ENCODE data around the gene PITPNM1. TPM values are rescaled to one million over a fixed set of nuclear protein-coding genes. Genes with fewer than 3 reads are reported as not detected.

The PITPNM1 gene
- total RNA-seq, 1 experiment from 2014 or later: 70.4 TPM

DNA sequence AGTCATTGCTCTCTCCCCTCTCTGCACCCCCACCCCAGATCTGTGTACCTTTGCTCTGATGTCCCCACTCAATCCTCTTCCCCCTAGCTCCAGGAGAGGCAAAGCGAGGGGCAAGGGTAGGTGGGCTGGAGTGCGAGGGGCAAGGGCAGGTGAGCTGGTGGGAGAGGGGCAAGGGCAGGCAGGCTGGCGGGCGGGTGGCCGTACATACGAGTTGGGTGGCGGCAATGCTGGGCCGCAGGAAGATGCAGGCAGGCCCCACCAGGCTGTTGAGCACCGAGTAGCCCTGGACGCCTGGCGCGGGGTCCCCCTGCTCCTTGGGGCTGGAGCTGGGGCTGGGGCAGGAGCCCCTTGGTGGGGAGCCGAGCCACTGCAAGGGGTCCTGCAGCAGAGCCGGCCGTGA, 17.2 kb upstream of the PITPNM1 start:
- no peaks in the 10 kb centered on the region for H3K9me3 ChIP-seq (ENCODE audit: control insufficient read depth, insufficient read depth, low read depth, low read length)
- H3K4me1 ChIP-seq (ENCODE audit: control insufficient read depth, insufficient read depth, low read length): peaks cover 3% of the 10 kb centered on the region; the same call in 1 of the 2 replicates
- intact Hi-C loops (cut with micrococcal nuclease; ENCODE audit: unreplicated experiment): no loop called here
- BruUV-seq (replicated peaks): no TSS peak
- TF ChIP-seq POLR2AphosphoS5 (IDR thresholded peaks at IDR 0.05; ENCODE audit: low read depth, low read length) (no peak), TCF7L2 (IDR thresholded peaks at IDR 0.05; ENCODE audit: low read depth, low read length) (no peak), SIN3A (IDR thresholded peaks at IDR 0.05; ENCODE audit: borderline replicate concordance, insufficient read depth, low read depth, low read length) (no peak)
- TF ChIP-seq, protein P1, sequence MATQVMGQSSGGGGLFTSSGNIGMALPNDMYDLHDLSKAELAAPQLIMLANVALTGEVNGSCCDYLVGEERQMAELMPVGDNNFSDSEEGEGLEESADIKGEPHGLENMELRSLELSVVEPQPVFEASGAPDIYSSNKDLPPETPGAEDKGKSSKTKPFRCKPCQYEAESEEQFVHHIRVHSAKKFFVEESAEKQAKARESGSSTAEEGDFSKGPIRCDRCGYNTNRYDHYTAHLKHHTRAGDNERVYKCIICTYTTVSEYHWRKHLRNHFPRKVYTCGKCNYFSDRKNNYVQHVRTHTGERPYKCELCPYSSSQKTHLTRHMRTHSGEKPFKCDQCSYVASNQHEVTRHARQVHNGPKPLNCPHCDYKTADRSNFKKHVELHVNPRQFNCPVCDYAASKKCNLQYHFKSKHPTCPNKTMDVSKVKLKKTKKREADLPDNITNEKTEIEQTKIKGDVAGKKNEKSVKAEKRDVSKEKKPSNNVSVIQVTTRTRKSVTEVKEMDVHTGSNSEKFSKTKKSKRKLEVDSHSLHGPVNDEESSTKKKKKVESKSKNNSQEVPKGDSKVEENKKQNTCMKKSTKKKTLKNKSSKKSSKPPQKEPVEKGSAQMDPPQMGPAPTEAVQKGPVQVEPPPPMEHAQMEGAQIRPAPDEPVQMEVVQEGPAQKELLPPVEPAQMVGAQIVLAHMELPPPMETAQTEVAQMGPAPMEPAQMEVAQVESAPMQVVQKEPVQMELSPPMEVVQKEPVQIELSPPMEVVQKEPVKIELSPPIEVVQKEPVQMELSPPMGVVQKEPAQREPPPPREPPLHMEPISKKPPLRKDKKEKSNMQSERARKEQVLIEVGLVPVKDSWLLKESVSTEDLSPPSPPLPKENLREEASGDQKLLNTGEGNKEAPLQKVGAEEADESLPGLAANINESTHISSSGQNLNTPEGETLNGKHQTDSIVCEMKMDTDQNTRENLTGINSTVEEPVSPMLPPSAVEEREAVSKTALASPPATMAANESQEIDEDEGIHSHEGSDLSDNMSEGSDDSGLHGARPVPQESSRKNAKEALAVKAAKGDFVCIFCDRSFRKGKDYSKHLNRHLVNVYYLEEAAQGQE (IDR thresholded peaks at IDR 0.05; ENCODE audit: insufficient read depth in 1 of 2, low read depth in 2 of 2, low read length in 1 of 2): no peak
- TF ChIP-seq, protein P2, sequence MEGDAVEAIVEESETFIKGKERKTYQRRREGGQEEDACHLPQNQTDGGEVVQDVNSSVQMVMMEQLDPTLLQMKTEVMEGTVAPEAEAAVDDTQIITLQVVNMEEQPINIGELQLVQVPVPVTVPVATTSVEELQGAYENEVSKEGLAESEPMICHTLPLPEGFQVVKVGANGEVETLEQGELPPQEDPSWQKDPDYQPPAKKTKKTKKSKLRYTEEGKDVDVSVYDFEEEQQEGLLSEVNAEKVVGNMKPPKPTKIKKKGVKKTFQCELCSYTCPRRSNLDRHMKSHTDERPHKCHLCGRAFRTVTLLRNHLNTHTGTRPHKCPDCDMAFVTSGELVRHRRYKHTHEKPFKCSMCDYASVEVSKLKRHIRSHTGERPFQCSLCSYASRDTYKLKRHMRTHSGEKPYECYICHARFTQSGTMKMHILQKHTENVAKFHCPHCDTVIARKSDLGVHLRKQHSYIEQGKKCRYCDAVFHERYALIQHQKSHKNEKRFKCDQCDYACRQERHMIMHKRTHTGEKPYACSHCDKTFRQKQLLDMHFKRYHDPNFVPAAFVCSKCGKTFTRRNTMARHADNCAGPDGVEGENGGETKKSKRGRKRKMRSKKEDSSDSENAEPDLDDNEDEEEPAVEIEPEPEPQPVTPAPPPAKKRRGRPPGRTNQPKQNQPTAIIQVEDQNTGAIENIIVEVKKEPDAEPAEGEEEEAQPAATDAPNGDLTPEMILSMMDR (IDR thresholded peaks at IDR 0.05): no peak
- in situ Hi-C loops (cut with HindIII; ENCODE audit: low pct_unique_long_range_greater_than_20kb, low sequenced_read_pairs): no loop called here
- DNase-seq (ENCODE audit: low read depth, low spot score): no peak
- no peaks in the 10 kb centered on the region for H3K36me3 ChIP-seq (ENCODE audit: control insufficient read depth, insufficient read depth, low read length)
- H3K4me3 ChIP-seq (ENCODE audit: low read depth in 2 of 2, low read length in 2 of 2): no peak overlapping the region
- no peak overlapping the region for H3K27ac ChIP-seq (ENCODE audit: low read length)
- CTCF ChIA-PET: no interaction called here
- no peak for ATAC-seq
- no peaks in the 10 kb centered on the region for H3K27me3 ChIP-seq (ENCODE audit: control insufficient read depth, insufficient read depth, low read length)
- POLR2A ChIA-PET: no interaction called here

DNA sequence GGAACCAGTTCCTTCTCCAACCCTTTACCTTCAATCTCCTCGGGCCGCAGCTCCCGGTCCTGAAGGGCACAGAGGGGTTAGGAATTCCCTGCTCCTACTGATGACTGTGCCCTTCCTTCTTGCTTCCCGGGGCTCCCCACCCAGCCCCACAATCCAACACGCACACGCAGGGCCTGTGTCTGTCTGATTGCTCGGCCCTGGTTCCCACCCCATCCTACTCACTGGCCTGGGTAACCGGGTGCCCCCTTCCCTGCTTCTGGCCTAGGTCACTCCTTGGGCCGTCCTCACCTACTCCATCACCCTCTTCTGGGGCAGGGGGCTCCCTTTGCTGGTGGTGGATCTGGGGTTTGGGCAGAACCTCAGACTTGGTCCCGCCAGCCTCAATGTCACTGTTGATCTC, 16.8 kb upstream of the PITPNM1 start:
- DNase-seq (ENCODE audit: low read depth, low spot score): no peak
- in situ Hi-C loops (cut with HindIII; ENCODE audit: low pct_unique_long_range_greater_than_20kb, low sequenced_read_pairs): no loop called here
- ATAC-seq: no peak
- no peaks in the 10 kb centered on the region for H3K36me3 ChIP-seq (ENCODE audit: control insufficient read depth, insufficient read depth, low read length)
- ChIA-PET POLR2A (no interaction called here), CTCF (no interaction called here)
- H3K27me3 ChIP-seq (ENCODE audit: control insufficient read depth, insufficient read depth, low read length): no peaks in the 10 kb centered on the region
- intact Hi-C loops (cut with micrococcal nuclease; ENCODE audit: unreplicated experiment): no loop called here
- no TSS peak for BruUV-seq (replicated peaks)
- H3K4me3 ChIP-seq (ENCODE audit: low read depth in 2 of 2, low read length in 2 of 2): no peak overlapping the region
- peaks cover 3% of the 10 kb centered on the region; the same call in 1 of the 2 replicates for H3K4me1 ChIP-seq (ENCODE audit: control insufficient read depth, insufficient read depth, low read length)
- H3K9me3 ChIP-seq (ENCODE audit: control insufficient read depth, insufficient read depth, low read depth, low read length): no peaks in the 10 kb centered on the region
- TF ChIP-seq, protein P2 (IDR thresholded peaks at IDR 0.05): no peak
- H3K27ac ChIP-seq (ENCODE audit: low read length): no peak overlapping the region

All from Panc1 (cell line).